ENCODE data around the gene S100A11. TPM values are rescaled to one million over a fixed set of nuclear protein-coding genes. Genes with fewer than 3 reads are reported as not detected.

Gene S100A11
- total RNA-seq, 4 donors from 2014 or later = 394 to 516 (median 448) TPM

DNA sequence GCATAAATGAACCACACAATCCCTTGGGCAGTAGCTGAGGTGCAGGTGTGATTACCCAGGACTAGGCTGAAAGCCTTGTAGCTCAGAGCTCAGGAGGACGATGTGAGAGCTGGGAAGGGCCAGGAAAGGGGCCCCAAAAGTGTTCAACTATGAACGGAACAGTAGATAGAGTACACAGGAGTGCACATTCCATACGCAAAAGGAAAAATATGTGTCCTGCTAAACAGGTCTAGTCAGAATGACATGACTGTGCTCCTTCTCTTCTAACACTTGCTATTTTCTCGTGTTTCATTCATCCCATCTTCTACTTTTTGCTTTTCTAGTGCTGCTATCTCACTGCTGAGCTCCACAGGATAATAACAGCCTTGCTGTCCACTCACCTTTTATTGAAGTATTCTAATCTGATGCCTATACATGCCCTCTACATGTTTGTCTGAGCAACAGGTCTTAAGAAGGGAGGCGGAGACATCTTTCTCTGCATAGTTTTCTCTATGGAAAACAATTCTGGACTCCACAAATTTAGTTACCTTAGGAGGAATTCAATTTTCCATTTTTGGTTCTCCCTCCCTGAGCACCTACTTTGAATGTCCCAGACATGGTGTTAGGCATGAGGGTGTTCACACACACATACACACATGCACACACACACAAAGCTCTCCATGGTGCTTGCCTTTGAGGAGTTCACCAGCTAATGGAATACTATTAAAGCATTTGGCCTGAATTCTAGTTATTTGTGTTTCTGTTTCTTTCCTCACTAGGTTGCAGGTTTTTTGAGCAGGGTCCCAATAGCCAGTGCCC is 46.5 kb downstream of the S100A11 start:
- 20 to 24% methylated on average over 5 of the region's 5 CpGs for WGBS, 2 donors
- intact Hi-C loops (cut with DNase I; ENCODE audit: low total_unique reads) = no loop called here
- no peak overlapping the region for H3K4me3 ChIP-seq (ENCODE audit: low read depth, poor library complexity, severe bottlenecking)
- DNase-seq (ENCODE audit: low spot score in 2 of 2) = no peak
- no peak for TF ChIP-seq POLR2A (IDR thresholded peaks at IDR 0.05)
- no peak for TF ChIP-seq CTCF (IDR thresholded peaks at IDR 0.05)

GRCh38 chr1:151989211-151989862 is 47.5 kb downstream of the S100A11 start:
- H3K4me3 ChIP-seq (ENCODE audit: low read depth, poor library complexity, severe bottlenecking) = peak overlapping the region; percentile 14
- 7 to 9% methylated on average over 6 of the region's 6 CpGs for WGBS, 2 donors
- intact Hi-C loops (cut with DNase I; ENCODE audit: low total_unique reads) = no loop called here
- DNase-seq (ENCODE audit: low spot score in 2 of 2) = peak; percentile 81 to 96
- TF ChIP-seq CTCF (IDR thresholded peaks at IDR 0.05) = no peak
- TF ChIP-seq POLR2A (IDR thresholded peaks at IDR 0.05) = no peak

DNA sequence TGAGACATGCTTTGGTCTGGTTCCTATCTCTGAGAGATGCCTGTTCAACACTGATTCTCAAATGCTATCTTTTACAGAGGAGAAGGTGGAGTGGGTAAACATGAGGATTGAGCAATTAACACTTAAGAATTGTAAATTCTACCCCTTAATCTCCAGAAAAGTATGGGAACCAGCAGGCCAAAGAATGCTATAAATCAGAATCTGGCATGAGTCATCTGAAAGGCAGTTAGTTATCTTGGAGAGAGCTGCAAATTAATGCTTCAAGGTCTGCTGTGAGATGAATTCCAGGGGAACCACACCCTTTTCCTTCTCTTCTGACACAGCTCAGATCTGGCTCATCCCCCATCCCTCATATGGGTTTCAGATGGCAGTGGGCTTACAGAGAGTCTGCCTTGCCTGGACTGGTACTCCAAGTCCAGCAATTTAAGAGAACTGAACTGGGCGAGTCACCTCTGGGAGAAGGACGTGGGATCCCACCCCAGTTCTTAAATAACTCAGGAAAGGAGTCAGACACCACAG is 48.3 kb downstream of the S100A11 start:
- no peak overlapping the region for H3K4me3 ChIP-seq (ENCODE audit: low read depth, poor library complexity, severe bottlenecking)
- DNase-seq (ENCODE audit: low spot score in 2 of 2) = no peak
- TF ChIP-seq CTCF (IDR thresholded peaks at IDR 0.05) (no peak), POLR2A (IDR thresholded peaks at IDR 0.05) (no peak)
- WGBS, 2 donors = 20 to 26% methylated on average over 2 of the region's 2 CpGs
- intact Hi-C loops (cut with DNase I; ENCODE audit: low total_unique reads) = no loop called here

- 76 to 80% methylated on average over 8 of the region's 8 CpGs for WGBS, 2 donors
- TF ChIP-seq CTCF (IDR thresholded peaks at IDR 0.05) (no peak), POLR2A (IDR thresholded peaks at IDR 0.05) (no peak)
- no peak overlapping the region for H3K4me3 ChIP-seq (ENCODE audit: low read depth, poor library complexity, severe bottlenecking)
- intact Hi-C loops (cut with DNase I; ENCODE audit: low total_unique reads) = no loop called here
- no peak for DNase-seq (ENCODE audit: low spot score in 2 of 2)
Observed at GRCh38 chr1:151986501-151987190, 50.2 kb downstream of the S100A11 start.

GRCh38 chr1:151985768-151986167 is 51.0 kb downstream of the S100A11 start:
- H3K4me3 ChIP-seq (ENCODE audit: low read depth, poor library complexity, severe bottlenecking) = no peak overlapping the region
- no peak for DNase-seq (ENCODE audit: low spot score in 2 of 2)
- intact Hi-C loops (cut with DNase I; ENCODE audit: low total_unique reads) = no loop called here
- 86 to 100% methylated on average over 1 of the region's 1 CpG for WGBS, 2 donors
- no peak for TF ChIP-seq CTCF (IDR thresholded peaks at IDR 0.05)

Measured in lower leg skin (tissue), 4 donors.